B cell (primary cell): Measurements from ENCODE around the gene ATP6V1G2. TPM values are rescaled to one million over a fixed set of nuclear protein-coding genes. Genes with fewer than 3 reads are reported as not detected.
A peak's percentile ranks its signal among the peaks of the same experiment; 100 is the strongest.

Source experiments
- ATAC-seq: fragments of 200-7000 bp; cut with Tn5 transposase; one replicate; pipeline ENCODE4 v1.10.0; 2021; ENCODE audit warnings: low read depth, mild to moderate bottlenecking, moderate number of reproducible peaks, moderate library complexity
- CTCF ChIA-PET: fragments of 350-600 bp; sonication (Branson Sonifier 250); formaldehyde crosslinking; loops from one replicate; lab custom pipeline; 2021; ENCODE audit warnings: antibody characterized with exemption, inconsistent platforms; lab: Charles Lee
- POLR2A ChIA-PET: fragments of 350-600 bp; sonication (Branson Sonifier 250); formaldehyde crosslinking; loops from one replicate; lab custom pipeline; 2021; ENCODE audit warnings: antibody characterized with exemption; lab: Charles Lee
- DNase-seq: peaks from one replicate; pipeline ENCODE4 v3.0.0; 2013
- H2AFZ ChIP-seq: 2 replicates; pipeline ENCODE4 v1.6.1; 2012; ENCODE audit warnings: mild to moderate bottlenecking, low read depth, low read length; ENCODE audit not compliant: insufficient read depth, poor library complexity, severe bottlenecking
- H3K27ac ChIP-seq, 2 donors: 1 replicate in 1 of 2; 2 replicates in 1 of 2; pipeline ENCODE4 v1.5.1; 2012 to 2013; ENCODE audit warnings: low read length in 2 of 2, mild to moderate bottlenecking in 2 of 2, moderate library complexity in 1 of 2
- H3K27me3 ChIP-seq, 4 experiments: fragments of 200-600 bp in 1 of 4; sonication (generic) in 1 of 4; replicated peaks in 1 of 4; 1 replicate in 2 of 4; 2 replicates in 2 of 4; pipeline versions ENCODE4 v1.6.1 to v1.7.0; 2013 to 2016; ENCODE audit warnings: low read length in 3 of 4, mild to moderate bottlenecking in 2 of 4, mixed read lengths in 1 of 4, moderate library complexity in 1 of 4; ENCODE audit not compliant: insufficient read depth in 4 of 4, control insufficient read depth in 3 of 4; ENCODE audit errors: control extremely low read depth in 1 of 4
- H3K36me3 ChIP-seq, 2 experiments: replicated peaks in 1 of 2; 1 replicate in 1 of 2; 2 replicates in 1 of 2; pipeline versions ENCODE4 v1.6.1 to v1.7.1; 2013; ENCODE audit warnings: low read length in 1 of 2; ENCODE audit not compliant: insufficient read depth in 2 of 2, control insufficient read depth in 1 of 2; ENCODE audit errors: control extremely low read depth in 1 of 2, extremely low read depth in 1 of 2
- H3K4me1 ChIP-seq, 2 donors: fragments of 200-600 bp in 1 of 2; sonication (generic) in 1 of 2; 1 replicate in 1 of 2; 2 replicates in 1 of 2; pipeline versions ENCODE4 v1.5.1 to v1.6.1; 2013 to 2017; ENCODE audit warnings: low read length in 2 of 2; ENCODE audit not compliant: control insufficient read depth in 2 of 2, insufficient read depth in 2 of 2
- H3K4me2 ChIP-seq: replicated peaks from 2 replicates; pipeline ENCODE3; 2012; ENCODE audit warnings: mild to moderate bottlenecking, low read depth, low read length; ENCODE audit not compliant: poor library complexity, severe bottlenecking
- H3K4me3 ChIP-seq, 5 experiments: fragments of 200-600 bp in 1 of 5; sonication (generic) in 1 of 5; 1 replicate in 3 of 5; 2 replicates in 2 of 5; pipeline versions ENCODE4 v1.5.1 to v1.7.0; 2011 to 2016; ENCODE audit warnings: low read length in 4 of 5, mild to moderate bottlenecking in 4 of 5, low read depth in 2 of 5, control low read depth in 1 of 5, moderate library complexity in 1 of 5; ENCODE audit not compliant: insufficient read depth in 1 of 5; ENCODE audit errors: control extremely low read depth in 1 of 5, extremely low read depth in 1 of 5
- H3K79me2 ChIP-seq: fragments of 200-600 bp; sonication (generic); one replicate; pipeline ENCODE4 v1.6.0; 2016; ENCODE audit warnings: low read length; ENCODE audit not compliant: control insufficient read depth, insufficient read depth
- H3K9ac ChIP-seq: fragments of 200-600 bp; sonication (generic); 2 replicates; pipeline ENCODE4 v1.6.1; 2017; ENCODE audit warnings: mild to moderate bottlenecking, low read length, moderate library complexity
- H3K9me3 ChIP-seq, 3 donors: one replicate each; pipeline versions ENCODE4 v1.6.1 to v1.7.1; 2013; ENCODE audit warnings: low read length in 2 of 3; ENCODE audit not compliant: control insufficient read depth in 2 of 3, insufficient read depth in 1 of 3; ENCODE audit errors: control extremely low read depth in 1 of 3
- H4K20me1 ChIP-seq: 2 replicates; pipeline ENCODE4 v1.6.0; 2012; ENCODE audit warnings: mild to moderate bottlenecking, low read length; ENCODE audit not compliant: insufficient read depth, control insufficient read depth, poor library complexity, severe bottlenecking
- H3K27ac Mint-ChIP-seq: one replicate; pipeline ENCODE4 v1.8.0; 2021; ENCODE audit warnings: mixed read lengths
- H3K27me3 Mint-ChIP-seq: one replicate; pipeline ENCODE4 v1.8.0; 2021; ENCODE audit warnings: mixed read lengths
- H3K4me1 Mint-ChIP-seq: one replicate; pipeline ENCODE4 v1.8.0; 2021; ENCODE audit warnings: mixed read lengths
- H3K4me3 Mint-ChIP-seq: one replicate; pipeline ENCODE4 v1.8.0; 2021; ENCODE audit warnings: mixed read lengths
- H3K9me3 Mint-ChIP-seq: one replicate; pipeline ENCODE4 v1.8.0; 2022; ENCODE audit warnings: mixed read lengths; ENCODE audit not compliant: insufficient read depth
- CTCF ChIP-seq: fragments of 200-600 bp; IDR thresholded peaks from one replicate; pipeline ENCODE4 v1.8.0; 2022; ENCODE audit warnings: antibody characterized with exemption, mild to moderate bottlenecking
- EZH2 ChIP-seq: IDR thresholded peaks from 2 replicates; pipeline ENCODE4 v1.6.1; 2012; ENCODE audit warnings: borderline replicate concordance, low read depth, mild to moderate bottlenecking, moderate library complexity, low read length; ENCODE audit not compliant: insufficient read depth, poor library complexity, severe bottlenecking
- WGBS: methylation state at CpG from one replicate; pipeline ENCODE4 v1.1.5; 2013; ENCODE audit warnings: missing lambda C conversion rate; ENCODE audit not compliant: insufficient coverage; 5-methylcytosine and 5-hydroxymethylcytosine counted together
- intact Hi-C: fragments of 100-400 bp; cut with micrococcal nuclease; formaldehyde crosslinking; loops from one replicate; pipeline ENCODE4 v1.10.0; 2022
- polyA plus RNA-seq: library from polyadenylated mRNA; depleted of rRNA; stranded (reverse); fragments of >200 nt; gene quantifications from 2 replicates; pipeline ENCODE4 v1.2.3, GENCODE V29; 2012
- total RNA-seq, 2 donors: library from RNA; stranded (reverse); fragments of 120-200 nt in 1 of 2; gene quantifications; 1 replicate in 1 of 2; 2 replicates in 1 of 2; pipeline versions ENCODE4 v1.2.3 to v1.2.4, GENCODE V29; 2013 to 2022

The ATP6V1G2 gene
- total and polyA plus RNA-seq, 2 donors (not counting 1 experiment from before 2014, with no cell fraction given): 3.3 to 4.5 TPM

- H3K27ac ChIP-seq: no peak overlapping the region
- peaks cover 8% of the 10 kb centered on the region for H4K20me1 ChIP-seq
- no peaks in the 10 kb centered on the region for H3K27me3 ChIP-seq
- H3K27me3 Mint-ChIP-seq: no peaks in the 10 kb centered on the region
- H3K4me3 ChIP-seq: no peak overlapping the region
- WGBS: 82% methylated on average over 7 of the region's 7 CpGs
- peaks cover 32% of the 10 kb centered on the region for H3K79me2 ChIP-seq
- ChIA-PET POLR2A (interaction anchor here (42.6 kb wide), 1 partner anchor 40 kb away, joined by 1450 read pairs; the partner anchor contains the start of genes LST1, LTA, LTB and NCR3), CTCF (interaction anchor here (1.3 to 29.4 kb wide), 2 partner anchors 45 to 50 kb away, joined by 4 to 2241 read pairs; partner anchors contain the start of genes LST1, LTB, NCR3 and TNF)
- no peak overlapping the region for H3K9ac ChIP-seq
- H3K9me3 ChIP-seq: peaks cover 0 to 3% (median 0%) of the 10 kb centered on the region in 3 donors
- no peak for DNase-seq
- no peaks in the 10 kb centered on the region for H3K9me3 Mint-ChIP-seq
- ATAC-seq: no peak
- no peak overlapping the region for H2AFZ ChIP-seq
- no peak overlapping the region for H3K27ac Mint-ChIP-seq
- peaks cover 48% of the 10 kb centered on the region for H3K4me1 Mint-ChIP-seq
- H3K4me3 Mint-ChIP-seq: peak overlapping the region; percentile 23
- intact Hi-C loops: no loop called here
- peaks cover 0 to 6% of the 10 kb centered on the region in 2 experiments for H3K36me3 ChIP-seq
- TF ChIP-seq CTCF: no peak
- TF ChIP-seq EZH2: no peak
- no peak overlapping the region for H3K4me2 ChIP-seq
- peaks cover 31 to 47% of the 10 kb centered on the region in 2 donors for H3K4me1 ChIP-seq
These were observed 1.1 kb downstream of the ATP6V1G2 start for GRCh38 chr6:31545291-31545690.

- Histone ChIP-seq H3K27me3 (no peaks in the 10 kb centered on the region), H3K79me2 (peaks cover 37% of the 10 kb centered on the region), H4K20me1 (peaks cover 13% of the 10 kb centered on the region), H3K27ac (no peak overlapping the region), H3K9ac (no peak overlapping the region), H3K9me3 (peaks cover 0 to 3% (median 0%) of the 10 kb centered on the region in 3 donors), H3K4me2 (no peak overlapping the region), H3K4me1 (peaks cover 37 to 53% of the 10 kb centered on the region in 2 donors), H2AFZ (no peak overlapping the region), H3K36me3 (peaks cover 0 to 12% of the 10 kb centered on the region in 2 experiments), H3K4me3 (no peak overlapping the region)
- CTCF ChIA-PET: interaction anchor here (1.3 to 29.4 kb wide), 2 partner anchors 46 to 50 kb away, joined by 4 to 2241 read pairs; partner anchors contain the start of genes LST1, LTB, NCR3 and TNF
- intact Hi-C loops: loop anchor here (5.0 kb wide), 1 partner anchor 193 kb away; the partner anchor contains the start of gene CLIC1
- no peak for DNase-seq
- Mint-ChIP-seq H3K9me3 (no peaks in the 10 kb centered on the region), H3K27ac (no peak overlapping the region), H3K4me1 (peaks cover 51% of the 10 kb centered on the region), H3K4me3 (peak overlapping the region; percentile 6), H3K27me3 (no peaks in the 10 kb centered on the region)
- ATAC-seq: no peak
- whole genome bisulfite sequencing: 100% methylated on average over 1 of the region's 2 CpGs
- POLR2A ChIA-PET: interaction anchor here (42.6 kb wide), 1 partner anchor 40 kb away, joined by 1450 read pairs; the partner anchor contains the start of genes LST1, LTA, LTB and NCR3
- TF ChIP-seq CTCF: no peak
These were observed 1.7 kb downstream of the ATP6V1G2 start for GRCh38 chr6:31544676-31545075.
